A673 (cell line): ENCODE measurements around the gene MAGI1. TPM values are rescaled to one million over a fixed set of nuclear protein-coding genes. Genes with fewer than 3 reads are reported as not detected.
A peak's percentile ranks its signal among the peaks of the same experiment; 100 is the strongest.

Experiments used
- BruUV-seq: library from RNA; stranded (reverse); fragments of 400-500 nt; replicated peaks from 2 replicates; lab custom pipeline; 2021; lab: Mats Ljungman, UMichigan
- CTCF ChIA-PET: fragments of 300-600 bp; sonication (Branson Sonifier 250); formaldehyde crosslinking; loops from one replicate; lab custom pipeline; 2022; ENCODE audit warnings: antibody characterized with exemption; lab: Charles Lee
- POLR2A ChIA-PET: fragments of 300-600 bp; sonication (Branson Sonifier 250); formaldehyde crosslinking; loops from one replicate; lab custom pipeline; 2022; ENCODE audit warnings: antibody characterized with exemption; ENCODE audit not compliant: low non-redundant PET; lab: Charles Lee
- DNase-seq: peaks from one replicate; pipeline ENCODE4 v3.0.0-alpha.2; 2015; ENCODE audit warnings: low spot score
- H3K27ac ChIP-seq: fragments of 200-600 bp; sonication (generic); 2 replicates; pipeline ENCODE4 v1.5.1; 2016; ENCODE audit warnings: mixed run types, low read depth, mild to moderate bottlenecking, mixed read lengths, antibody characterized with exemption, low read length; ENCODE audit not compliant: poor library complexity, severe bottlenecking
- H3K27me3 ChIP-seq: fragments of 200-600 bp; sonication (generic); replicated peaks from 2 replicates; pipeline ENCODE4 v1.6.1; 2017; ENCODE audit warnings: mixed run types, low read depth, mild to moderate bottlenecking, mixed read lengths, antibody characterized with exemption, low read length; ENCODE audit not compliant: insufficient read depth, poor library complexity
- H3K36me3 ChIP-seq: fragments of 200-600 bp; sonication (generic); 2 replicates; pipeline ENCODE4 v1.6.1; 2016; ENCODE audit warnings: mixed run types, mild to moderate bottlenecking, mixed read lengths, antibody characterized with exemption, low read length; ENCODE audit not compliant: insufficient read depth, poor library complexity, severe bottlenecking
- H3K4me1 ChIP-seq: fragments of 200-600 bp; sonication (generic); 2 replicates; pipeline ENCODE4 v1.6.1; 2017; ENCODE audit warnings: mixed run types, mild to moderate bottlenecking, mixed read lengths, antibody characterized with exemption, low read length; ENCODE audit not compliant: insufficient read depth, poor library complexity, severe bottlenecking
- H3K4me3 ChIP-seq: fragments of 200-600 bp; sonication (generic); 2 replicates; pipeline ENCODE4 v1.5.1; 2016; ENCODE audit warnings: low read depth, mixed run types, mild to moderate bottlenecking, mixed read lengths, low read length; ENCODE audit not compliant: poor library complexity, severe bottlenecking
- H3K9me3 ChIP-seq: fragments of 200-600 bp; sonication (generic); 2 replicates; pipeline ENCODE4 v1.6.1; 2016; ENCODE audit warnings: mixed run types, low read depth, mild to moderate bottlenecking, mixed read lengths, antibody characterized with exemption, low read length; ENCODE audit not compliant: poor library complexity, severe bottlenecking
- EZH2 ChIP-seq: fragments of 200-600 bp; sonication (generic); IDR thresholded peaks from 2 replicates; pipeline ENCODE4 v1.6.1; 2017; ENCODE audit warnings: borderline replicate concordance, low read depth, mild to moderate bottlenecking, mixed read lengths, antibody characterized with exemption, low read length; ENCODE audit not compliant: poor library complexity, severe bottlenecking
- intact Hi-C: fragments of 100-400 bp; cut with micrococcal nuclease; formaldehyde crosslinking; loops from one replicate; pipeline ENCODE4 v1.10.0; 2022; ENCODE audit not compliant: unreplicated experiment
- total RNA-seq: library from RNA; stranded (reverse); gene quantifications from 2 replicates; pipeline ENCODE4 v1.2.3, GENCODE V29; 2021
- TF ChIP-seq, protein P1 (sequence below): fragments of 300-800, 200-600 bp; sonication (generic); conservative IDR thresholded peaks from 2 replicates; pipeline ENCODE4 v1.5.1; 2017; ENCODE audit warnings: low read depth, mild to moderate bottlenecking, antibody characterized with exemption, low read length, moderate library complexity, mixed read lengths

Gene MAGI1
- total RNA-seq, 1 experiment from 2014 or later = 30.5 TPM

GRCh38 chr3:65793495-65794200, 245.1 kb downstream of the MAGI1 start:
- CTCF ChIA-PET = no interaction called here
- no peaks in the 10 kb centered on the region for H3K9me3 ChIP-seq
- H3K36me3 ChIP-seq = no peaks in the 10 kb centered on the region
- no peak for DNase-seq
- POLR2A ChIA-PET = no interaction called here
- peaks cover 4% of the 10 kb centered on the region for H3K4me1 ChIP-seq
- no peak overlapping the region for H3K27ac ChIP-seq
- TF ChIP-seq, protein P1, sequence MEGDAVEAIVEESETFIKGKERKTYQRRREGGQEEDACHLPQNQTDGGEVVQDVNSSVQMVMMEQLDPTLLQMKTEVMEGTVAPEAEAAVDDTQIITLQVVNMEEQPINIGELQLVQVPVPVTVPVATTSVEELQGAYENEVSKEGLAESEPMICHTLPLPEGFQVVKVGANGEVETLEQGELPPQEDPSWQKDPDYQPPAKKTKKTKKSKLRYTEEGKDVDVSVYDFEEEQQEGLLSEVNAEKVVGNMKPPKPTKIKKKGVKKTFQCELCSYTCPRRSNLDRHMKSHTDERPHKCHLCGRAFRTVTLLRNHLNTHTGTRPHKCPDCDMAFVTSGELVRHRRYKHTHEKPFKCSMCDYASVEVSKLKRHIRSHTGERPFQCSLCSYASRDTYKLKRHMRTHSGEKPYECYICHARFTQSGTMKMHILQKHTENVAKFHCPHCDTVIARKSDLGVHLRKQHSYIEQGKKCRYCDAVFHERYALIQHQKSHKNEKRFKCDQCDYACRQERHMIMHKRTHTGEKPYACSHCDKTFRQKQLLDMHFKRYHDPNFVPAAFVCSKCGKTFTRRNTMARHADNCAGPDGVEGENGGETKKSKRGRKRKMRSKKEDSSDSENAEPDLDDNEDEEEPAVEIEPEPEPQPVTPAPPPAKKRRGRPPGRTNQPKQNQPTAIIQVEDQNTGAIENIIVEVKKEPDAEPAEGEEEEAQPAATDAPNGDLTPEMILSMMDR = no peak
- no peak for TF ChIP-seq EZH2
- intact Hi-C loops = no loop called here
- no peaks in the 10 kb centered on the region for H3K27me3 ChIP-seq
- H3K4me3 ChIP-seq = no peak overlapping the region
- BruUV-seq = no TSS peak

- no peak overlapping the region for H3K27ac ChIP-seq
- H3K9me3 ChIP-seq = no peaks in the 10 kb centered on the region
- no peak for DNase-seq
- intact Hi-C loops = loop anchor here (5.0 kb wide), 3 partner anchors 124 to 409 kb away; partner anchors contain the start of gene MAGI1
- POLR2A ChIA-PET = no interaction called here
- CTCF ChIA-PET = interaction anchor here (0.7 kb wide), 1 partner anchor 23 kb away, joined by 3 read pairs; no protein-coding TSS in a partner anchor
- no peaks in the 10 kb centered on the region for H3K27me3 ChIP-seq
- no peak overlapping the region for H3K4me3 ChIP-seq
- H3K36me3 ChIP-seq = no peaks in the 10 kb centered on the region
- no TSS peak for BruUV-seq
- TF ChIP-seq, protein P1 = no peak
- TF ChIP-seq EZH2 = no peak
- peaks cover 27% of the 10 kb centered on the region for H3K4me1 ChIP-seq
Measured at GRCh38 chr3:65788461-65788860, 250.3 kb downstream of the MAGI1 start.

DNA sequence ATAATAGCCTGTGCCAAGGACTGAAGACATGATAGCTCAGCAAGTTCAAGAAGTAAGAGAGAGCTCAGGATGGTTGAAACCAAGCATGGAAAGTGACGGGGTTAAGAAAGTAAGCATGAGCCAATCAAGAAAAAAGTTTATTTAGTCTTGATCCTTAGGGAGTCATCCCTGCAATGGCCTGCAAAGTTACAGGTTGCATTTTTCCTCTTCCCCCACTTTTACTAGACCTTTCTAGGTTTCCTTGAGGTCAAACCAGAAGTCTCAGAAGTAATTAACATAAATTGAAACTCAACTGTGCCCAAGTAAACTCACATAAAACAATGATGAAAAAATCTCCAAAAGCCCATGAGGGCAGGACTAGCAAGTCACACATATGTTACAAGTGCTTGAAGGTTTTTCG, 250.9 kb downstream of the MAGI1 start:
- intact Hi-C loops = loop anchor here (5.0 kb wide), 3 partner anchors 124 to 409 kb away; partner anchors contain the start of gene MAGI1
- H3K4me3 ChIP-seq = no peak overlapping the region
- H3K27me3 ChIP-seq = no peaks in the 10 kb centered on the region
- TF ChIP-seq EZH2 = no peak
- TF ChIP-seq, protein P1 = no peak
- DNase-seq = no peak
- POLR2A ChIA-PET = no interaction called here
- CTCF ChIA-PET = no interaction called here
- peak overlapping the region; percentile 45 for H3K27ac ChIP-seq
- no peaks in the 10 kb centered on the region for H3K36me3 ChIP-seq
- no TSS peak for BruUV-seq
- H3K9me3 ChIP-seq = no peaks in the 10 kb centered on the region
- H3K4me1 ChIP-seq = peaks cover 27% of the 10 kb centered on the region
